H9 (cell line): ENCODE measurements around the gene PDZK1IP1. TPM values are rescaled to one million over a fixed set of nuclear protein-coding genes. Genes with fewer than 3 reads are reported as not detected.
A peak's percentile ranks its signal among the peaks of the same experiment; 100 is the strongest.

Source experiments
- DNase-seq: peaks from one replicate; pipeline ENCODE4 v3.0.0-alpha.2; 2017
- H2AFZ ChIP-seq: one replicate; pipeline ENCODE4 v1.6.1; 2013; ENCODE audit warnings: mild to moderate bottlenecking, low read length, control low read depth, moderate library complexity
- H2AK5ac ChIP-seq: 2 replicates; pipeline ENCODE4 v1.6.1; 2013; ENCODE audit warnings: low read length, control low read depth, mixed read lengths; ENCODE audit not compliant: insufficient read length
- H2BK120ac ChIP-seq: one replicate; pipeline ENCODE4 v1.6.1; 2013; ENCODE audit warnings: low read depth, mild to moderate bottlenecking, low read length, control low read depth, inconsistent platforms; ENCODE audit not compliant: poor library complexity, severe bottlenecking
- H2BK12ac ChIP-seq: 2 replicates; pipeline ENCODE4 v1.6.1; 2013; ENCODE audit warnings: low read length, control low read depth, mixed read lengths, low read depth; ENCODE audit not compliant: insufficient read length
- H2BK15ac ChIP-seq: 2 replicates; pipeline ENCODE4 v1.6.1; 2013; ENCODE audit warnings: low read depth, low read length, control low read depth
- H2BK20ac ChIP-seq: one replicate; pipeline ENCODE4 v1.6.1; 2013; ENCODE audit warnings: low read depth, mild to moderate bottlenecking, low read length, control low read depth, inconsistent platforms; ENCODE audit not compliant: poor library complexity, severe bottlenecking
- H2BK5ac ChIP-seq: 2 replicates; pipeline ENCODE4 v1.6.1; 2013; ENCODE audit warnings: low read length, control low read depth, mixed read lengths; ENCODE audit not compliant: insufficient read length
- H3K14ac ChIP-seq: 2 replicates; pipeline ENCODE4 v1.6.1; 2013; ENCODE audit warnings: low read length, control low read depth; ENCODE audit not compliant: insufficient read depth
- H3K18ac ChIP-seq: 2 replicates; pipeline ENCODE4 v1.6.1; 2013; ENCODE audit warnings: low read depth, mild to moderate bottlenecking, mixed read lengths, low read length, control low read depth; ENCODE audit not compliant: insufficient read length
- H3K23ac ChIP-seq: 2 replicates; pipeline ENCODE4 v1.6.1; 2013; ENCODE audit warnings: low read length, control low read depth, mixed read lengths, low read depth; ENCODE audit not compliant: insufficient read length
- H3K23me2 ChIP-seq: 2 replicates; pipeline ENCODE4 v1.6.1; 2013; ENCODE audit warnings: low read depth, mild to moderate bottlenecking, mixed read lengths, low read length, control low read depth; ENCODE audit not compliant: insufficient read length, poor library complexity, severe bottlenecking
- H3K27ac ChIP-seq: 2 replicates; pipeline ENCODE4 v1.5.1; 2013; ENCODE audit warnings: low read length, control low read depth, mixed read lengths, low read depth; ENCODE audit not compliant: insufficient read length
- H3K27me3 ChIP-seq: 2 replicates; pipeline ENCODE4 v1.6.1; 2013; ENCODE audit warnings: low read length, control low read depth, inconsistent platforms; ENCODE audit not compliant: insufficient read depth
- H3K4ac ChIP-seq: 2 replicates; pipeline ENCODE4 v1.6.1; 2013; ENCODE audit warnings: low read depth, mild to moderate bottlenecking, control low read depth, inconsistent platforms, low read length, moderate library complexity
- H3K4me1 ChIP-seq: 2 replicates; pipeline ENCODE4 v1.6.1; 2013; ENCODE audit warnings: low read length, control low read depth, inconsistent platforms; ENCODE audit not compliant: insufficient read depth
- H3K4me2 ChIP-seq: 2 replicates; pipeline ENCODE4 v1.6.1; 2013; ENCODE audit warnings: low read length, control low read depth, mixed read lengths; ENCODE audit not compliant: insufficient read length, insufficient read depth
- H3K56ac ChIP-seq: 2 replicates; pipeline ENCODE4 v1.6.1; 2013; ENCODE audit warnings: low read depth, mild to moderate bottlenecking, mixed read lengths, low read length, control low read depth; ENCODE audit not compliant: insufficient read length
- H3K79me1 ChIP-seq: 2 replicates; pipeline ENCODE4 v1.6.1; 2013; ENCODE audit warnings: low read depth, mild to moderate bottlenecking, moderate library complexity, low read length, control low read depth, inconsistent platforms; ENCODE audit not compliant: insufficient read depth, poor library complexity, severe bottlenecking
- H3K79me2 ChIP-seq: 2 replicates; pipeline ENCODE4 v1.6.1; 2013; ENCODE audit warnings: low read length, control low read depth, inconsistent platforms; ENCODE audit not compliant: insufficient read depth
- H3K9ac ChIP-seq: 2 replicates; pipeline ENCODE4 v1.6.1; 2013; ENCODE audit warnings: low read length, control low read depth, mixed read lengths; ENCODE audit not compliant: insufficient read length; ENCODE audit errors: extremely low read depth
- H3K9me3 ChIP-seq: one replicate; pipeline ENCODE4 v1.6.1; 2013; ENCODE audit warnings: low read depth, low read length, inconsistent platforms; ENCODE audit not compliant: control insufficient read depth
- H3T11ph ChIP-seq: one replicate; pipeline ENCODE4 v1.6.1; 2013; ENCODE audit warnings: mild to moderate bottlenecking, low read length, control low read depth, inconsistent platforms
- H4K20me1 ChIP-seq: one replicate; pipeline ENCODE4 v1.6.1; 2013; ENCODE audit not compliant: control insufficient read depth, insufficient read length, insufficient read depth
- H4K5ac ChIP-seq: 2 replicates; pipeline ENCODE4 v1.6.1; 2013; ENCODE audit warnings: low read depth, mild to moderate bottlenecking, mixed read lengths, low read length, control low read depth; ENCODE audit not compliant: insufficient read length
- H4K8ac ChIP-seq: replicated peaks from 2 replicates; pipeline ENCODE4 v1.6.1; 2013; ENCODE audit warnings: low read length, control low read depth, mixed read lengths, low read depth; ENCODE audit not compliant: insufficient read length
- H4K91ac ChIP-seq: 2 replicates; pipeline ENCODE4 v1.6.1; 2013; ENCODE audit warnings: low read depth, mild to moderate bottlenecking, moderate library complexity, mixed read lengths, low read length, control low read depth; ENCODE audit not compliant: insufficient read length
- H3K27ac Mint-ChIP-seq, 3 experiments: 2 replicates in 2 of 3; 3 replicates in 1 of 3; pipeline ENCODE4 v1.8.0; 2020 to 2021; ENCODE audit warnings: mixed read lengths in 3 of 3, mild to moderate bottlenecking in 1 of 3, moderate library complexity in 1 of 3
- H3K27me3 Mint-ChIP-seq: 2 replicates; pipeline ENCODE4 v1.8.0; 2021; ENCODE audit warnings: low read depth, mild to moderate bottlenecking, moderate library complexity, mixed read lengths
- H3K36me3 Mint-ChIP-seq, 3 experiments: 2 replicates in 2 of 3; 3 replicates in 1 of 3; pipeline ENCODE4 v1.8.0; 2020 to 2021; ENCODE audit warnings: low read depth in 3 of 3, mixed read lengths in 3 of 3; ENCODE audit not compliant: insufficient read depth in 1 of 3
- H3K4me1 Mint-ChIP-seq, 2 experiments: 2 replicates each; pipeline ENCODE4 v1.8.0; 2020; ENCODE audit warnings: mixed read lengths in 2 of 2
- H3K4me3 Mint-ChIP-seq, 2 experiments: 2 replicates in 1 of 2; 3 replicates in 1 of 2; pipeline ENCODE4 v1.8.0; 2020 to 2021; ENCODE audit warnings: mild to moderate bottlenecking in 2 of 2, mixed read lengths in 2 of 2, moderate library complexity in 1 of 2
- H3K9me3 Mint-ChIP-seq, 2 experiments: 2 replicates in 1 of 2; 3 replicates in 1 of 2; pipeline ENCODE4 v1.8.0; 2020; ENCODE audit warnings: mild to moderate bottlenecking in 2 of 2, mixed read lengths in 2 of 2, moderate library complexity in 1 of 2
- CTCF ChIP-seq: fragments of 200-600 bp; sonication (generic); conservative IDR thresholded peaks from 3 replicates; pipeline ENCODE4 v1.8.0; 2021; ENCODE audit warnings: antibody characterized with exemption, mild to moderate bottlenecking
- WGBS: extraction: QIAGEN DNeasy Blood & Tissue Kit; methylation state at CpG from one replicate; pipeline ENCODE4 v1.1.7; 2013; ENCODE audit warnings: missing lambda C conversion rate, low lambda C conversion rate, mixed read lengths; ENCODE audit not compliant: insufficient read length; ENCODE audit errors: extremely low coverage; 5-methylcytosine and 5-hydroxymethylcytosine counted together
- total RNA-seq: library from RNA; stranded (reverse); gene quantifications from 2 replicates; pipeline ENCODE4 v1.2.1, GENCODE V29; 2021

PDZK1IP1 gene
- total RNA-seq, 1 experiment from 2014 or later: not detected

GRCh38 chr1:47179988-47180563 lies 9.8 kb downstream of the PDZK1IP1 start:
- no peaks in the 10 kb centered on the region for H3K79me2 ChIP-seq
- no peak overlapping the region for H2AFZ ChIP-seq
- H3T11ph ChIP-seq: no peak overlapping the region
- H3K9ac ChIP-seq: no peak overlapping the region
- H4K91ac ChIP-seq: no peak overlapping the region
- no peak overlapping the region for H4K5ac ChIP-seq
- no CpG with 5 or more reads among the region's 3 CpGs for WGBS
- H3K23ac ChIP-seq: no peak overlapping the region
- peaks cover 18 to 19% of the 10 kb centered on the region in 2 experiments for H3K4me1 Mint-ChIP-seq
- H3K27me3 Mint-ChIP-seq: peaks cover 58% of the 10 kb centered on the region
- peaks cover 4% of the 10 kb centered on the region; the same call in 1 of the 2 replicates for H3K27me3 ChIP-seq
- peaks cover 8% of the 10 kb centered on the region for H3K23me2 ChIP-seq
- H2BK12ac ChIP-seq: no peak overlapping the region
- H2BK120ac ChIP-seq: no peak overlapping the region
- no peaks in the 10 kb centered on the region for H3K79me1 ChIP-seq
- H3K9me3 ChIP-seq: no peaks in the 10 kb centered on the region
- peaks cover 5 to 10% of the 10 kb centered on the region in 2 experiments; a peak in 2 of 5 replicates for H3K9me3 Mint-ChIP-seq
- H3K14ac ChIP-seq: no peak overlapping the region
- peak overlapping the region; percentile 55 for H3K4me2 ChIP-seq
- no peak overlapping the region for H3K27ac ChIP-seq
- no peak overlapping the region for H2BK5ac ChIP-seq
- 0 out of 5 replicates have a peak overlapping the region, but pooled peaks of 1 of the 2 experiments have one; percentile 32 for H3K4me3 Mint-ChIP-seq
- no peak overlapping the region for H2BK20ac ChIP-seq
- DNase-seq: no peak
- no peak overlapping the region for H4K8ac ChIP-seq
- no peak overlapping the region for H3K18ac ChIP-seq
- H3K36me3 Mint-ChIP-seq: 0 out of 7 replicates have a peak, but pooled peaks cover 0 to 3% (median 0%) of the 10 kb centered on the region in 3 experiments
- H2BK15ac ChIP-seq: no peak overlapping the region
- H3K27ac Mint-ChIP-seq: no peak overlapping the region; a peak in 1 of 7 replicates
- TF ChIP-seq CTCF: no peak
- H2AK5ac ChIP-seq: no peak overlapping the region
- H4K20me1 ChIP-seq: no peaks in the 10 kb centered on the region
- H3K4me1 ChIP-seq: peaks cover 2% of the 10 kb centered on the region; the same call in 1 of the 2 replicates
- H3K4ac ChIP-seq: no peak overlapping the region
- no peak overlapping the region for H3K56ac ChIP-seq
